ENCODE data around the gene CMSS1.

The CMSS1 gene

GRCh38 chr3:99877031-99877579 is 59.4 kb downstream of the CMSS1 start:
- no peak for TF ChIP-seq CTCF (conservative IDR thresholded peaks at IDR 0.05; ENCODE audit: low read depth, low read length)
- H3K4me3 ChIP-seq (ENCODE audit: low read length), result no peak overlapping the region
- no peak for DNase-seq (ENCODE audit: low read depth)

- no peak overlapping the region for H3K4me3 ChIP-seq (ENCODE audit: low read length)
- no peak for DNase-seq (ENCODE audit: low read depth)
- no peak for TF ChIP-seq CTCF (conservative IDR thresholded peaks at IDR 0.05; ENCODE audit: low read depth, low read length)
These were observed 60.3 kb downstream of the CMSS1 start for GRCh38 chr3:99878005-99878404.

GRCh38 chr3:99879275-99879674 is 61.6 kb downstream of the CMSS1 start:
- TF ChIP-seq CTCF (conservative IDR thresholded peaks at IDR 0.05; ENCODE audit: low read depth, low read length), result no peak
- H3K4me3 ChIP-seq (ENCODE audit: low read length), result no peak overlapping the region
- no peak for DNase-seq (ENCODE audit: low read depth)

- H3K4me3 ChIP-seq (ENCODE audit: low read length), result no peak overlapping the region
- TF ChIP-seq CTCF (conservative IDR thresholded peaks at IDR 0.05; ENCODE audit: low read depth, low read length), result no peak
- DNase-seq (ENCODE audit: low read depth), result no peak
These were observed 63.5 kb downstream of the CMSS1 start for GRCh38 chr3:99881121-99881524.

GRCh38 chr3:99882436-99883137 is 64.9 kb downstream of the CMSS1 start:
- no peak for DNase-seq (ENCODE audit: low read depth)
- no peak for TF ChIP-seq CTCF (conservative IDR thresholded peaks at IDR 0.05; ENCODE audit: low read depth, low read length)
- H3K4me3 ChIP-seq (ENCODE audit: low read length), result no peak overlapping the region

- H3K4me3 ChIP-seq (ENCODE audit: low read length), result no peak overlapping the region
- no peak for TF ChIP-seq CTCF (conservative IDR thresholded peaks at IDR 0.05; ENCODE audit: low read depth, low read length)
- no peak for DNase-seq (ENCODE audit: low read depth)
These were observed 65.4 kb downstream of the CMSS1 start for GRCh38 chr3:99883138-99883461.

GRCh38 chr3:99883693-99884092 is 66.0 kb downstream of the CMSS1 start:
- no peak for DNase-seq (ENCODE audit: low read depth)
- TF ChIP-seq CTCF (conservative IDR thresholded peaks at IDR 0.05; ENCODE audit: low read depth, low read length), result no peak
- H3K4me3 ChIP-seq (ENCODE audit: low read length), result no peak overlapping the region
